Neural progenitor cell (in vitro differentiated cells): ENCODE measurements around the gene SF3B5. TPM values are rescaled to one million over a fixed set of nuclear protein-coding genes. Genes with fewer than 3 reads are reported as not detected.

Experiments
- DNase-seq: peaks from one replicate; pipeline ENCODE4 v3.0.0-alpha.2; 2016; ENCODE audit warnings: low spot score
- H2AFZ ChIP-seq: fragments of 200-600 bp; sonication (generic); replicated peaks from 2 replicates; pipeline ENCODE4 v1.6.1; 2016; ENCODE audit warnings: antibody characterized with exemption
- H3F3A ChIP-seq: fragments of 200-600 bp; sonication (generic); 2 replicates; pipeline ENCODE4 v1.6.1; 2016; ENCODE audit warnings: antibody characterized with exemption, low read depth
- H3K27ac ChIP-seq: fragments of 200-600 bp; sonication (generic); 2 replicates; pipeline ENCODE4 v1.5.1; 2016; ENCODE audit warnings: mild to moderate bottlenecking
- H3K27me3 ChIP-seq: fragments of 200-600 bp; sonication (generic); 2 replicates; pipeline ENCODE4 v1.6.1; 2016; ENCODE audit warnings: mild to moderate bottlenecking, moderate library complexity
- H3K36me3 ChIP-seq: fragments of 200-600 bp; sonication (generic); 2 replicates; pipeline ENCODE4 v1.5.1; 2016
- H3K4me1 ChIP-seq: fragments of 200-600 bp; sonication (generic); 2 replicates; pipeline ENCODE4 v1.6.1; 2016; ENCODE audit warnings: mixed run types
- H3K4me2 ChIP-seq: fragments of 200-600 bp; sonication (generic); 2 replicates; pipeline ENCODE4 v1.6.1; 2016
- H3K4me3 ChIP-seq: fragments of 200-600 bp; sonication (generic); 2 replicates; pipeline ENCODE4 v1.5.1; 2016
- H3K79me2 ChIP-seq: fragments of 200-600 bp; sonication (generic); 2 replicates; pipeline ENCODE4 v1.6.1; 2016; ENCODE audit warnings: low read depth
- H3K9ac ChIP-seq: fragments of 200-600 bp; sonication (generic); 2 replicates; pipeline ENCODE4 v1.6.1; 2016
- H3K9me3 ChIP-seq: fragments of 200-600 bp; sonication (generic); 2 replicates; pipeline ENCODE4 v1.5.1; 2016; ENCODE audit warnings: low read depth
- H4K20me1 ChIP-seq: fragments of 200-600 bp; sonication (generic); 2 replicates; pipeline ENCODE4 v1.6.1; 2016; ENCODE audit warnings: low read depth
- H3K27ac Mint-ChIP-seq: 3 replicates; pipeline ENCODE4 v1.8.0; 2021; ENCODE audit warnings: mixed read lengths
- H3K27me3 Mint-ChIP-seq: 2 replicates; pipeline ENCODE4 v1.8.0; 2022; ENCODE audit warnings: low read depth, mild to moderate bottlenecking, inconsistent platforms, moderate library complexity, mixed read lengths; ENCODE audit not compliant: insufficient read depth
- H3K36me3 Mint-ChIP-seq: 3 replicates; pipeline ENCODE4 v1.8.0; 2021; ENCODE audit warnings: mixed read lengths
- H3K4me1 Mint-ChIP-seq: 3 replicates; pipeline ENCODE4 v1.8.0; 2021; ENCODE audit warnings: mixed read lengths
- H3K4me3 Mint-ChIP-seq: 3 replicates; pipeline ENCODE4 v1.8.0; 2021; ENCODE audit warnings: mild to moderate bottlenecking, moderate library complexity, mixed read lengths
- H3K9me3 Mint-ChIP-seq: 3 replicates; pipeline ENCODE4 v1.8.0; 2020; ENCODE audit warnings: mixed read lengths
- CTCF ChIP-seq: fragments of 200-600 bp; sonication (generic); IDR thresholded peaks from 2 replicates; pipeline ENCODE4 v1.5.1; 2017; ENCODE audit warnings: antibody characterized with exemption, mild to moderate bottlenecking
- EZH2 ChIP-seq: fragments of 200-600 bp; sonication (generic); IDR thresholded peaks from 2 replicates; pipeline ENCODE4 v1.6.1; 2017; ENCODE audit warnings: antibody characterized with exemption, mild to moderate bottlenecking, moderate library complexity
- EZH2phosphoT487 ChIP-seq: fragments of 200-600 bp; sonication (generic); IDR thresholded peaks from 2 replicates; pipeline ENCODE4 v1.6.1; 2017; ENCODE audit warnings: antibody characterized with exemption
- total RNA-seq: library from RNA; depleted of rRNA; stranded (reverse); fragments of >200 nt; gene quantifications from 2 replicates; pipeline ENCODE4 v1.2.3, GENCODE V29; 2015; ENCODE audit warnings: low replicate concordance

SF3B5 gene
- total RNA-seq, 1 donor from 2014 or later = 99.0 TPM

DNA sequence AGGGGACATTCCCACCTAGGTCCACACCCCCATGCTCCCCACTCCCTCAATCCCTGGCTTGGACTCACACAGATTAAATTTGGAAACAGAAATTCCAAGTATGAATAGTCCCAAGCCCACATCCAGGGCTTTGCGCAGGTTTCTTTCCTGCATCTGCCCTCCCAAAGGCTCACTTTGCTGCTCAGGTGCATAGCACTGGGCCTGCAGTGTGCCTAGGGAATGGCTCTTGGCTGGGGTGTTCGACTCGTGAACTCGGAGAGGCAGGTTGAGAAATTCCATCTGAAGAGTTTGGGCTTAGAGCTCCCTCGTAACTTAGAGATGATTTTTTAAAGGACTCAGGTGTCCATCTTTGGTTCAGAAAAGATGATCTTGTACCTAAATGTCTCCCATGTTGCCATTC lies 14.8 kb upstream of the SF3B5 start:
- Histone ChIP-seq H3K79me2 (no peaks in the 10 kb centered on the region), H3K9ac (no peak overlapping the region), H3F3A (no peaks in the 10 kb centered on the region), H3K4me2 (peak overlapping the region; percentile 14), H3K36me3 (no peaks in the 10 kb centered on the region), H3K4me3 (no peak overlapping the region), H3K27me3 (no peaks in the 10 kb centered on the region), H2AFZ (peak overlapping the region; percentile 59), H4K20me1 (no peaks in the 10 kb centered on the region), H3K9me3 (no peaks in the 10 kb centered on the region), H3K4me1 (peaks cover 4% of the 10 kb centered on the region), H3K27ac (no peak overlapping the region)
- Mint-ChIP-seq H3K36me3 (no peaks in the 10 kb centered on the region), H3K9me3 (no peaks in the 10 kb centered on the region), H3K27ac (no peak overlapping the region), H3K27me3 (peaks cover 2% of the 10 kb centered on the region), H3K4me1 (no peaks in the 10 kb centered on the region), H3K4me3 (no peak overlapping the region)
- DNase-seq = no peak
- TF ChIP-seq CTCF (no peak), EZH2 (no peak), EZH2phosphoT487 (no peak)

DNA sequence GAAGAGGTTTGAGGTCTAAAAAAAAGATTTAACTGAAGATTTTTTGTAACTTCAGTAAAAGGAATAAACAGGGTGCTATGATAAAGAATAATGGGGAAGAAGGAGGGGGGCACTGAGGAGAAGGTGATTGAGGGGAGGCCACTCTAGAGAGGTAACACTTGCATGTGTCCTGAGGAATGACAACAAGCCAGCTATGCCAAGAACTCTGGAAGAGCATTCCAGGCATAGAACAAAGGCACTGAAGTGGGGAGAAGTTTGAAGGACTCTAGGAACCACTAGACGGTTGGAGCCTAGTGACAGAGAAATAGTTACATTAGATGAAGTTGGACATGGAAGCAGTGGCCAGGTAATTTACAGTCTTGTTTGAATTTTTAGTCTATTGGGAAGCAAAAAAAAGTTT lies 10.8 kb upstream of the SF3B5 start:
- Mint-ChIP-seq H3K27me3 (peaks cover 2% of the 10 kb centered on the region), H3K4me1 (no peaks in the 10 kb centered on the region)
- H3K4me1 ChIP-seq = peaks cover 4% of the 10 kb centered on the region

DNA sequence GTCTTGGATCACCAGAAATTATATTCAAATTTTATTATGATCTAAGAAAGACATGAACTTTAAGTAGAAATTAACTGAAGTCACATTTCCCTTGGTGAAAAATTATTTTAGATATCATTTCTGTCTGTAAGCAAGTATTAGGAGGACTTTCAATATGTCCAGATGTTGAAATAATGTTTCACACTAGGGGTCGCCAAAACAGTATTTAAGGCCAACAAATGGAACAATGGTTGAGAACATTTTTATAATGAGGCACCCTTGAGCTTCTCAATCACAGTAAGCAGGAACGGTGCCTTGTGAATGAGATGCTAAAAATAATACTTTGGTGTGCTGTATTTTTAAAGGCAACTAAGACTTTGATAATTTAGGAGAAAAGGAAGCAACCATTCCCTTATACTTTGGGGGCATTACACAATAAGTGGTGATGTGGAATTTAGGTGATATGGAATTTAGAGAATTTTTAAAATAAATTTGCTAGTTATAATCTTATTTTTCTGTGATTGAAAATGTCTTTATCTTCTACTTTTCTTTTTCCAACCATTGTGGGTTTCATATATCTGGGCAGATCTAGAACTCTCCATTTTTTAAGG lies 9.6 kb upstream of the SF3B5 start:
- H3K36me3 ChIP-seq = no peaks in the 10 kb centered on the region

More for the DNA sequence above, 10.8 kb upstream of the SF3B5 start:
- Mint-ChIP-seq H3K4me3 (no peak overlapping the region), H3K36me3 (no peaks in the 10 kb centered on the region), H3K27ac (no peak overlapping the region), H3K9me3 (no peaks in the 10 kb centered on the region)
- no peaks in the 10 kb centered on the region for H3K36me3 ChIP-seq
- no peak overlapping the region for H3K4me3 ChIP-seq
- no peak overlapping the region for H3K4me2 ChIP-seq
- TF ChIP-seq EZH2phosphoT487 (no peak), EZH2 (no peak), CTCF (no peak)
- H3K27me3 ChIP-seq = no peaks in the 10 kb centered on the region
- no peak overlapping the region for H3K9ac ChIP-seq
- H4K20me1 ChIP-seq = no peaks in the 10 kb centered on the region
- H3K9me3 ChIP-seq = no peaks in the 10 kb centered on the region
- DNase-seq = no peak
- H3K79me2 ChIP-seq = no peaks in the 10 kb centered on the region
- no peak overlapping the region for H2AFZ ChIP-seq
- no peak overlapping the region for H3K27ac ChIP-seq
- no peaks in the 10 kb centered on the region for H3F3A ChIP-seq

More for the DNA sequence above, 9.6 kb upstream of the SF3B5 start:
- no peaks in the 10 kb centered on the region for H3K9me3 ChIP-seq
- no peak overlapping the region for H3K4me2 ChIP-seq
- Mint-ChIP-seq H3K36me3 (no peaks in the 10 kb centered on the region), H3K9me3 (no peaks in the 10 kb centered on the region), H3K4me3 (no peak overlapping the region), H3K27me3 (peaks cover 2% of the 10 kb centered on the region), H3K27ac (no peak overlapping the region), H3K4me1 (no peaks in the 10 kb centered on the region)
- TF ChIP-seq CTCF (peak; percentile 82), EZH2phosphoT487 (no peak)
- no peak overlapping the region for H3K9ac ChIP-seq
- H2AFZ ChIP-seq = no peak overlapping the region
- DNase-seq = peak; percentile 64
- H3K4me1 ChIP-seq = peaks cover 3% of the 10 kb centered on the region
- H3K4me3 ChIP-seq = no peak overlapping the region
- no peaks in the 10 kb centered on the region for H3F3A ChIP-seq
- H3K27ac ChIP-seq = no peak overlapping the region
- H3K79me2 ChIP-seq = no peaks in the 10 kb centered on the region
- no peaks in the 10 kb centered on the region for H4K20me1 ChIP-seq
- no peaks in the 10 kb centered on the region for H3K27me3 ChIP-seq
